MM.1S (cell line): ENCODE data around the gene COP1.

Experiments
- CTCF ChIP-seq: fragments of 300-600 bp; sonication (generic); IDR thresholded peaks from 2 replicates; pipeline ENCODE4 v1.5.1; 2016; ENCODE audit warnings: antibody characterized with exemption, low read length, mixed read lengths
- EZH2 ChIP-seq: fragments of 300-600 bp; sonication (generic); optimal IDR thresholded peaks from 2 replicates; pipeline ENCODE3; 2017; ENCODE audit warnings: low read depth, mild to moderate bottlenecking, antibody characterized with exemption, low read length, mixed read lengths

- TF ChIP-seq EZH2: no peak
- TF ChIP-seq CTCF: no peak
Measured at GRCh38 chr1:176144526-176144925, 62.6 kb downstream of the COP1 start.
